Osteocyte (in vitro differentiated cells): ENCODE results near the gene ZMIZ2. TPM values are rescaled to one million over a fixed set of nuclear protein-coding genes. Genes with fewer than 3 reads are reported as not detected.
A peak's percentile ranks its signal among the peaks of the same experiment; 100 is the strongest.
"Not testable (repeated sequence)": the region's sequence is repeated elsewhere in the genome, so short reads cannot be mapped to it uniquely, and the experiment has no call there.

Experiments
- DNase-seq: peaks from one replicate; pipeline ENCODE4 v3.0.0; 2021; ENCODE audit warnings: mixed read lengths; ENCODE audit not compliant: unreplicated experiment; ENCODE audit errors: extremely low spot score
- H3K27ac Mint-ChIP-seq: one replicate; pipeline ENCODE4 v1.8.0; 2021; ENCODE audit warnings: mild to moderate bottlenecking, mixed read lengths; ENCODE audit not compliant: unreplicated experiment
- H3K27me3 Mint-ChIP-seq: one replicate; pipeline ENCODE4 v1.8.0; 2021; ENCODE audit warnings: mixed read lengths; ENCODE audit not compliant: unreplicated experiment
- H3K36me3 Mint-ChIP-seq: one replicate; pipeline ENCODE4 v1.8.0; 2021; ENCODE audit warnings: mixed read lengths; ENCODE audit not compliant: unreplicated experiment
- H3K4me1 Mint-ChIP-seq: one replicate; pipeline ENCODE4 v1.8.0; 2021; ENCODE audit warnings: mixed read lengths; ENCODE audit not compliant: unreplicated experiment
- H3K4me3 Mint-ChIP-seq: one replicate; pipeline ENCODE4 v1.8.0; 2021; ENCODE audit warnings: mild to moderate bottlenecking, moderate library complexity, mixed read lengths; ENCODE audit not compliant: unreplicated experiment
- H3K9me3 Mint-ChIP-seq: one replicate; pipeline ENCODE4 v1.8.0; 2021; ENCODE audit warnings: mixed read lengths; ENCODE audit not compliant: unreplicated experiment
- total RNA-seq: library from RNA; stranded (reverse); gene quantifications from 2 replicates; pipeline ENCODE4 v1.2.1, GENCODE V29; 2021
- TF ChIP-seq, protein P1 (sequence below): fragments of 200-600 bp; sonication (generic); IDR thresholded peaks from 2 replicates; pipeline ENCODE4 v1.5.0; 2021; ENCODE audit warnings: antibody characterized with exemption, mild to moderate bottlenecking, moderate library complexity

ZMIZ2 gene
- total RNA-seq, 1 donor from 2014 or later = 96.4 TPM

DNA sequence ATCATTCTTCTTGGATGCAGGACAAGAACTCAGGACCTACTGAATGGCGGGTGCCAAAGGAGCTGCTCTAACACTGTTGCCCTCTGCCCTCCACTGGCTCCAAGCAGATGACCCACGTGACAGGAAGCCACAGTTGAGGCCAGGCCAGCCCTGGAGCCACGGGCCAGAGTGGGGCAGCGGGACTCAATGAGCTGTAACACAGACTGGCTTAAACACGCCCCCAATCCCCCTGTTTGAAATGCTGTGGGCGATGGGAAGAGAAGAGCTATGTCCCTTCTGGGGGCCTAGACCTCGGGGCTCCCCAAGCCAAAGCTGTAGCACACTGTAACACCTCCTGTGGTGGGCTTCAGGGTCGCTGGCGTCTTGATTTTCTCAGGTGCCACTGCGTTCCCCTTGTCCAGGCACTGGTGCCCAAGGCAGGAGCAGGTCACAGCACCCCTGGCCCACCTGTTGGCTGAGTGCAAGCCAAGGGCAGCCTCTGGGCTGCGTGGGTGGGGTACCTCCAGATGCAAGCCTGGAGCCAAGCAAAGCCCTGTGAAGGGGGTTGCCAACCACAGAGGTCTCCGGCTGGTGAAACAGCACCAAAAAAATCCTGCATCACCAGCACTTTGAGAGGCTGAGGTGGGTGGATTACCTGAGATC lies 18.6 kb upstream of the ZMIZ2 start:
- DNase-seq = no peak
- Mint-ChIP-seq H3K27ac (no peak overlapping the region), H3K27me3 (no peaks in the 10 kb centered on the region), H3K36me3 (no peaks in the 10 kb centered on the region), H3K9me3 (no peaks in the 10 kb centered on the region), H3K4me1 (peaks cover 15% of the 10 kb centered on the region), H3K4me3 (no peak overlapping the region)
- TF ChIP-seq, protein P1, sequence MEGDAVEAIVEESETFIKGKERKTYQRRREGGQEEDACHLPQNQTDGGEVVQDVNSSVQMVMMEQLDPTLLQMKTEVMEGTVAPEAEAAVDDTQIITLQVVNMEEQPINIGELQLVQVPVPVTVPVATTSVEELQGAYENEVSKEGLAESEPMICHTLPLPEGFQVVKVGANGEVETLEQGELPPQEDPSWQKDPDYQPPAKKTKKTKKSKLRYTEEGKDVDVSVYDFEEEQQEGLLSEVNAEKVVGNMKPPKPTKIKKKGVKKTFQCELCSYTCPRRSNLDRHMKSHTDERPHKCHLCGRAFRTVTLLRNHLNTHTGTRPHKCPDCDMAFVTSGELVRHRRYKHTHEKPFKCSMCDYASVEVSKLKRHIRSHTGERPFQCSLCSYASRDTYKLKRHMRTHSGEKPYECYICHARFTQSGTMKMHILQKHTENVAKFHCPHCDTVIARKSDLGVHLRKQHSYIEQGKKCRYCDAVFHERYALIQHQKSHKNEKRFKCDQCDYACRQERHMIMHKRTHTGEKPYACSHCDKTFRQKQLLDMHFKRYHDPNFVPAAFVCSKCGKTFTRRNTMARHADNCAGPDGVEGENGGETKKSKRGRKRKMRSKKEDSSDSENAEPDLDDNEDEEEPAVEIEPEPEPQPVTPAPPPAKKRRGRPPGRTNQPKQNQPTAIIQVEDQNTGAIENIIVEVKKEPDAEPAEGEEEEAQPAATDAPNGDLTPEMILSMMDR = no peak

DNA sequence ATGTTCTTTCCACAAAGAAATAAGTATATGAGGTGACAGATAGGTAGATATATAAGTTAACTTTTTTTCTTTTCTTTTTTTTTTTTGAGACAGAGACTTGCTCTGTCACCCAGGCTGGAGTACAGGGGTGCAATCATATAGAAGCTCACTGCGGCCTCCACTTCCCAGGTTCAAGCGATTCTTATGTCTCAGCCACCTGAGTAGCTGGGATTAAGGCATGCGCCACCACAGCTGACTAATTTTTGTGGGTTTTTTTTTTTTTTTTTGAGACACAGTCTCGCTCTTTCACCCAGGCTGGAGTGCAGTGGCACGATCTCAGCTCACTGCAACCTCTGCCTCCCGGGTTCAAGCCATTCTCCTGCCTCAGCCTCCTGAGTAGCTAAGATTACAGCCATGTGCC lies 15.7 kb upstream of the ZMIZ2 start:
- DNase-seq, H3K4me3 Mint-ChIP-seq, H3K27ac Mint-ChIP-seq, H3K27me3 Mint-ChIP-seq, H3K36me3 Mint-ChIP-seq, H3K9me3 Mint-ChIP-seq: not testable (repeated sequence)
- peaks cover 27% of the 10 kb centered on the region for H3K4me1 Mint-ChIP-seq

DNA sequence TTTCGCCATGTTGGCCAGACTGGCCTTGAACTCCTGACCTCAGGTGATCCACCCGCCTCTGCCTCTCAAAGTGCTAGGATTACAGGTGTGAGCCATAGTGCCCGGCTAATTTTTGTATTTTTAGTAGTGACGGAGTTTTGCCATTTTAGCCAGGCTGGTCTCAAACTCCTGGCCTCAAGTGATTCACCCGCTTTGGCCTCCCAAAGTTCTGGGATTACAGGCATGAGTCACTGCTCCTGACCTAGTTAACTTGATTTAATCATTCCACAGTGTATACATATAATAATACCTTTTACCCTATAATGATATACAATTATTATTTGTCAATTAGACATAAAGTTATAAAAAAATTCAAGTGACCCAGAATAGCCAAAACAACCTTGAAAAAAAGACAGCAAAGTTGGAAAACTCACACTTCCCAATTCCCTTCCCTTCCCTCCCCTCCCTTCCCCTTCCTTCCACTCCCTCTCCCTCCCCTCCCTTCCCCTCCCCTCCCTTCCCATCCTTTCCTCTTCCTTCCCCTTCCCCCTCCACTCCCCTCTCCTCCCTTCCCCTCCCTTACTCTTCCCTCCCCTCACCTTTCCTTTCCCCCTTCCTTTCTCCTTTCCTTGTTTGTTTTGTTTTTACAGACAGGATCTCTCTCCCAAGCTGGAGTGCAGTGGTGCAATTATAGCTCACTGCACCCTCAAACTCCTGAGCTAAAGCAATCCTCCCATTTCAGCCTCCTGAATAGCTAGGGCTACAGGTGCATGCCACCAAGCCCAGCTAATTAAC lies 14.8 kb upstream of the ZMIZ2 start:
- Mint-ChIP-seq H3K9me3 (no peaks in the 10 kb centered on the region), H3K4me3 (no peak overlapping the region), H3K4me1 (peaks cover 35% of the 10 kb centered on the region), H3K27me3 (no peaks in the 10 kb centered on the region), H3K36me3 (no peaks in the 10 kb centered on the region), H3K27ac (peak overlapping the region; percentile 94)
- TF ChIP-seq, protein P1 = no peak
- no peak for DNase-seq

DNA sequence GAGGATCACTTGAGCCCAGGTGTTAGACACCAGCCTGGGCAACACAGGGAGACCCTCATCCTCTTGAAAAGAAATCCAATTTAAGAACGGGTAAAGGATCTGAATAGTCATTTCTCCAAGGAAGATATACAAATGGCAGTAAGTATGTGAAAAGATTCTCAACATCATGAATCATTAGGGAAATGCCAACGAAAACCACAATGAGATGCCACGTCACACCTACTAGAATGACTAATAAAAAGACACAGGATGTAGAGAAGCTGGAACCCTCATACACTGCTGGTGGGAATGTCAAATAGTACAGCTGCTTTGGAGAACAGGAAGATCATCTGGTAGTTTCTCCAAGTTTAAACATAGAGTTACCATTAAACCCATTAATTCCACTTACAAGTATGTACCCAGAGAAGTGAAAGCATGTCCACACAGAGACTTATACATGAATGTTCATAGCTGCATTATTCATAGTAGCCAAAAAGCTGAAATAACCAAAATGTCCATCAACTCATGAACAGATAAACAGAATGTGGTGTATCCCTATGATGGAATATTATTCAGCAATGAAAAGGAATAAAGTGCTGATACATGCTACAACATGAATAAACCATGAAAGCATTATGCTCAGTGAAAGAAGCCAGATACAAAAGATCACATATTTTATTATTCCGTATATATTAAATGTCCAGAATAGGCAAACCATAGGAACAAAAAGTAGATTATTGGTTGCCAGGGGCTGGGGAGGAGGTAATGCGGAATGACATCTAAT lies 13.1 kb upstream of the ZMIZ2 start:
- no peak for DNase-seq
- Mint-ChIP-seq H3K27me3 (no peaks in the 10 kb centered on the region), H3K4me3 (no peak overlapping the region), H3K4me1 (peaks cover 51% of the 10 kb centered on the region), H3K27ac (peak overlapping the region; percentile 94), H3K36me3 (no peaks in the 10 kb centered on the region), H3K9me3 (no peaks in the 10 kb centered on the region)
- TF ChIP-seq, protein P1 = no peak

DNA sequence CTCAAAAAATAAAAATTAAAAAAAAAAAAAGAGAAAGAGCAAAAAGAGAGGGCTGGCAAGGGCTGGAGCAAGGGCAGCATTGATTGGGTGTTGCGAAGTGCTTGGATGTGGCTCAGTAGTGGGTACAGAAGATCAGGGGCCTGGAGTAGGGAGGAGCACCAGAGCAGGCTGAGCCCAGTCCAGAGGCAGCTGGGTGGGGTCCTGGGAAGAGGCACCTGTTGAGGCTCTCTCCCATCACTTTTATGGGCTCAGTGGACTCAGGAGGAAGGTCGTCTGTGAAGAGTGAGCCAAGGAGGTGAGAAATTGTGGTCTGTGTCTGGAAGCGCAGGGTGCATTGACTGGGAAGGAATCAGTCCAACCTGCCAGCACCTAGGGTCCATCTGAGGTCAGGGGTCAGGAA lies 11.8 kb upstream of the ZMIZ2 start:
- Mint-ChIP-seq H3K4me1 (peaks cover 51% of the 10 kb centered on the region), H3K27me3 (no peaks in the 10 kb centered on the region), H3K9me3 (no peaks in the 10 kb centered on the region), H3K4me3 (no peak overlapping the region), H3K27ac (peak overlapping the region; percentile 85), H3K36me3 (no peaks in the 10 kb centered on the region)
- DNase-seq = no peak
- TF ChIP-seq, protein P1 = no peak
